ENCODE results near the gene HACD4.
A peak's percentile ranks its signal among the peaks of the same experiment; 100 is the strongest.

Gene HACD4, protein sequence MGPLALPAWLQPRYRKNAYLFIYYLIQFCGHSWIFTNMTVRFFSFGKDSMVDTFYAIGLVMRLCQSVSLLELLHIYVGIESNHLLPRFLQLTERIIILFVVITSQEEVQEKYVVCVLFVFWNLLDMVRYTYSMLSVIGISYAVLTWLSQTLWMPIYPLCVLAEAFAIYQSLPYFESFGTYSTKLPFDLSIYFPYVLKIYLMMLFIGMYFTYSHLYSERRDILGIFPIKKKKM

GRCh38 chr9:21031091-21031807, at the start of gene HACD4:
Gene HACD4 (minus strand): TSS chr9:21031640. CDS start chr9:21031590, 50 bp downstream.
- Histone ChIP-seq H4K20me1 (ENCODE audit: insufficient read depth, low read length) (no peaks in the 10 kb centered on the region), H3K36me3 (ENCODE audit: insufficient read depth, low read length) (peaks cover 16% of the 10 kb centered on the region; the same call in 1 of the 2 replicates), H2AFZ (ENCODE audit: low read length) (peak within 1 kb of the TSS; percentile 50; the same call in 1 of the 2 replicates), H3K27ac (ENCODE audit: low read depth, low read length, poor library complexity, severe bottlenecking) (peak within 1 kb of the TSS; percentile 87), H3K9ac (ENCODE audit: low read length) (peak within 1 kb of the TSS; percentile 95), H3F3A (ENCODE audit: insufficient read depth, low read length) (no peaks in the 10 kb centered on the region; the same call in 1 of the 2 replicates), H3K4me3 (ENCODE audit: low read depth, low read length, poor library complexity, severe bottlenecking) (peak within 1 kb of the TSS; percentile 89), H3K9me2 (ENCODE audit: low read depth, low read length) (no peaks in the 10 kb centered on the region), H3K4me2 (ENCODE audit: low read length) (peak within 1 kb of the TSS; percentile 89), H3K4me1 (ENCODE audit: insufficient read depth, low read length, severe bottlenecking) (peaks cover 39% of the 10 kb centered on the region), H3K9me3 (ENCODE audit: low read length) (no peaks in the 10 kb centered on the region), H3K79me2 (ENCODE audit: insufficient read depth, low read length) (no peaks in the 10 kb centered on the region; the same call in 1 of the 2 replicates), H3K27me3 (ENCODE audit: insufficient read depth, low read length) (no peaks in the 10 kb centered on the region)
- no peak for TF ChIP-seq EZH2 (IDR thresholded peaks at IDR 0.05; ENCODE audit: borderline replicate concordance, low read length)
- TF ChIP-seq, protein P1, sequence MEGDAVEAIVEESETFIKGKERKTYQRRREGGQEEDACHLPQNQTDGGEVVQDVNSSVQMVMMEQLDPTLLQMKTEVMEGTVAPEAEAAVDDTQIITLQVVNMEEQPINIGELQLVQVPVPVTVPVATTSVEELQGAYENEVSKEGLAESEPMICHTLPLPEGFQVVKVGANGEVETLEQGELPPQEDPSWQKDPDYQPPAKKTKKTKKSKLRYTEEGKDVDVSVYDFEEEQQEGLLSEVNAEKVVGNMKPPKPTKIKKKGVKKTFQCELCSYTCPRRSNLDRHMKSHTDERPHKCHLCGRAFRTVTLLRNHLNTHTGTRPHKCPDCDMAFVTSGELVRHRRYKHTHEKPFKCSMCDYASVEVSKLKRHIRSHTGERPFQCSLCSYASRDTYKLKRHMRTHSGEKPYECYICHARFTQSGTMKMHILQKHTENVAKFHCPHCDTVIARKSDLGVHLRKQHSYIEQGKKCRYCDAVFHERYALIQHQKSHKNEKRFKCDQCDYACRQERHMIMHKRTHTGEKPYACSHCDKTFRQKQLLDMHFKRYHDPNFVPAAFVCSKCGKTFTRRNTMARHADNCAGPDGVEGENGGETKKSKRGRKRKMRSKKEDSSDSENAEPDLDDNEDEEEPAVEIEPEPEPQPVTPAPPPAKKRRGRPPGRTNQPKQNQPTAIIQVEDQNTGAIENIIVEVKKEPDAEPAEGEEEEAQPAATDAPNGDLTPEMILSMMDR (IDR thresholded peaks at IDR 0.05; ENCODE audit: low read length) = no peak

GRCh38 chr9:21080793-21081192, 49.4 kb upstream of the HACD4 start:
- Histone ChIP-seq H3K9ac (ENCODE audit: low read length) (no peak overlapping the region), H3K4me2 (ENCODE audit: low read length) (no peak overlapping the region), H3K27me3 (ENCODE audit: insufficient read depth, low read length) (no peaks in the 10 kb centered on the region), H4K20me1 (ENCODE audit: insufficient read depth, low read length) (no peaks in the 10 kb centered on the region), H3K9me3 (ENCODE audit: low read length) (no peaks in the 10 kb centered on the region), H3K36me3 (ENCODE audit: insufficient read depth, low read length) (no peaks in the 10 kb centered on the region), H3K27ac (ENCODE audit: low read depth, low read length, poor library complexity, severe bottlenecking) (no peak overlapping the region), H3K4me3 (ENCODE audit: low read depth, low read length, poor library complexity, severe bottlenecking) (no peak overlapping the region), H3K79me2 (ENCODE audit: insufficient read depth, low read length) (no peaks in the 10 kb centered on the region), H2AFZ (ENCODE audit: low read length) (no peak overlapping the region), H3K4me1 (ENCODE audit: insufficient read depth, low read length, severe bottlenecking) (peaks cover 22% of the 10 kb centered on the region), H3F3A (ENCODE audit: insufficient read depth, low read length) (no peaks in the 10 kb centered on the region), H3K9me2 (ENCODE audit: low read depth, low read length) (no peaks in the 10 kb centered on the region)
- TF ChIP-seq, protein P1 (IDR thresholded peaks at IDR 0.05; ENCODE audit: low read length) = no peak
- TF ChIP-seq EZH2 (IDR thresholded peaks at IDR 0.05; ENCODE audit: borderline replicate concordance, low read length) = no peak

DNA sequence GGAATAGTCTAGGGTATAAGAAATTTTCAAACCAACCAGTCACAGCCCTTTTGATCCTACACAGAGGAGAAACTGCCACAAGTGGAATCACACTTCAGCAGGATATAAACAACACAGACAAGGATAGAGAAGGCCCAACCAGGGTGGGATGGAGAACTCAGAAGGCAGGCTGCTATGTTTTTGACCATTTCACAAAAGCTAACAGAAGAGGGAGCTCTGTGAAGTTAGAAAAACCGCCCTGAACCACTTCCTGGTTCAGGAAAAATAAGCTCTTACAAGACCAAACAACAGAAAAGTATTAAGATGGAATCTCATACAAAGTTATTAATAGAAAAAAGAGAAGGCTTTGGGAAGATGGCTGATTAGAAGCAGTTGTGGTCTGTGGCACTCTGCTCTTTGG, 47.3 kb upstream of the HACD4 start:
- no peak overlapping the region for H3K4me2 ChIP-seq (ENCODE audit: low read length)
- no peaks in the 10 kb centered on the region for H4K20me1 ChIP-seq (ENCODE audit: insufficient read depth, low read length)
- H3K9ac ChIP-seq (ENCODE audit: low read length) = no peak overlapping the region
- no peaks in the 10 kb centered on the region for H3K79me2 ChIP-seq (ENCODE audit: insufficient read depth, low read length)
- no peak overlapping the region for H3K4me3 ChIP-seq (ENCODE audit: low read depth, low read length, poor library complexity, severe bottlenecking)
- H3F3A ChIP-seq (ENCODE audit: insufficient read depth, low read length) = no peaks in the 10 kb centered on the region
- H3K27ac ChIP-seq (ENCODE audit: low read depth, low read length, poor library complexity, severe bottlenecking) = no peak overlapping the region
- H3K27me3 ChIP-seq (ENCODE audit: insufficient read depth, low read length) = no peaks in the 10 kb centered on the region
- H3K36me3 ChIP-seq (ENCODE audit: insufficient read depth, low read length) = no peaks in the 10 kb centered on the region
- H3K4me1 ChIP-seq (ENCODE audit: insufficient read depth, low read length, severe bottlenecking) = peaks cover 22% of the 10 kb centered on the region
- no peaks in the 10 kb centered on the region for H3K9me2 ChIP-seq (ENCODE audit: low read depth, low read length)
- TF ChIP-seq, protein P1 (IDR thresholded peaks at IDR 0.05; ENCODE audit: low read length) = peak; percentile 56
- no peak for TF ChIP-seq EZH2 (IDR thresholded peaks at IDR 0.05; ENCODE audit: borderline replicate concordance, low read length)
- no peaks in the 10 kb centered on the region for H3K9me3 ChIP-seq (ENCODE audit: low read length)
- peak overlapping the region; percentile 56; the same call in 1 of the 2 replicates for H2AFZ ChIP-seq (ENCODE audit: low read length)
